Transverse colon (tissue), 3 donors: Measurements from ENCODE around the gene SENP7.

Experiments used
- CTCF ChIP-seq, 5 experiments: fragments of 200-600 bp in 3 of 5; fragments of 450-650 bp in 2 of 5; sonication (generic) in 3 of 5; IDR thresholded peaks; 1 replicate in 2 of 5; 2 replicates in 3 of 5; pipeline ENCODE4 v1.5.1; 2016 to 2017; ENCODE audit warnings: antibody characterized with exemption in 5 of 5, inconsistent platforms in 3 of 5, mild to moderate bottlenecking in 2 of 5, moderate library complexity in 1 of 5
- POLR2A ChIP-seq: fragments of 450-650 bp; IDR thresholded peaks from one replicate; pipeline ENCODE4 v1.6.1; 2016; ENCODE audit warnings: antibody characterized with exemption, mild to moderate bottlenecking, moderate library complexity

- no peak for TF ChIP-seq CTCF (IDR thresholded peaks at IDR 0.05)
- TF ChIP-seq POLR2A: peak; percentile 42
Observed at GRCh38 chr3:101512646-101513418, at the start of gene SENP7.
